HG02623 (cell line): ENCODE measurements around the gene NEK4.

Source experiments
- ATAC-seq: cut with Tn5 transposase; IDR thresholded peaks from one replicate; pipeline ENCODE4 v1.9.1; 2021; ENCODE audit warnings: moderate library complexity; ENCODE audit not compliant: unreplicated experiment

NEK4 gene

DNA sequence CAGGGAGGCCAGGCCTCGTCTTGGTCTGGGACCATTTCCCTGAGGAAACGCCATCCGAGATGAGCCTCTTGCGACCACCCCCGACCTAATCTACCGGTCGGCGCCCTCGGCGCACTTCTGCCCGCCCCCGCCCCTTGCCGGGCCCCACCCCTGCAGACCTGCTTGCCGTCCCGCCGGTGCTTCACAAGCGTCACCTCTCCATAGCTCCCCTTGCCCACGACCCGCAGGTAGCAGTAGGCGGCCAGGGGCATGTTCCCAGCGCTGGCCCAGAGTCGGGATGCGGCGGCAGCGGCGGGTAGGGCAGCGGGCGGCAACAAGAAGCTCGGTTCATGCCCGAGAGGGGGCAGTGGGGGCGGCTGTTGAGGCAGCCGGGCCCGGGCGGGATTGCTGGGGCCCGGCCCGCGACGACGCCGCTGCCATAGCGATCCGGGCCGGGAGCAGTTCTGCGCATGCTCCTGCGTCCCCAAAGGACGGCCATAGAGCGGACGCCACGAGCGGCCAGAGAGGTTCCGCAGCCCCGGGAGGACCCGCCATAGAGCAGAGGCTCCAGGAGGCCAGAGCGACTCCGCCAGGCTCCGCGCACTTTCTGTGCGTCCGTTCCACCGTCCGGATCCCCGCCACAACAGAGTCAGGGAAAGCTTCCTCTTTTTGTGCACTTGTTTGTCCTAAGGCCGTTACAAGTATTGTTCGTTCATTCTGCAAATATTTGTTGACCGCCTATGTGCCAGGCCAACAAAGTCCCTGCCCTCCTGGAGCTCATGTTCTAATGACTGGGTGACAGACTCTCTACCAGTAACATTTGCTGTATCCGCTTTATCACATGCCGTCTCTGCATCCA lies at the start of gene NEK4:
TSS of gene NEK4 (minus strand) at position 445 of the 838 bp plus-strand sequence. CDS start at position 251, 194 bp downstream.
- ATAC-seq: peak; percentile 95

DNA sequence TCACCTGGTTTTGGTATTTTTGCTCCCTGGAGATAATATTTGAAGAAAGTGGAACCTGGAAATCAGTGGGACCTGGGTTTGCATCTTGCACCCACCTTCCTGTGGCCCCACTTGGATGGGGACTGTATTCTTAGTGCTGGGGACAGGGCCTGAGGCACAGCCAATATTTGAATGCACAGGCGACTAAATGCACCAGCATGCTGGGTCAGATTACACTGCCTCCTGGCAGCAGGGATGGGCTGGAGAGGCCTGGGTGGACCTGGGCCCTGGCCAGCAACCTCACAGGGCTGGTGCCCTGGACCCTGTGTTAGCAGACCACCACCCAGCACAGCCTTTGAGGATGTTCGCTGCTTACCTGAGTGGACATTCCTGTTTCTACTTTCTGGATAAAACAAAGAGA lies 49.2 kb upstream of the NEK4 start:
- no peak for ATAC-seq

DNA sequence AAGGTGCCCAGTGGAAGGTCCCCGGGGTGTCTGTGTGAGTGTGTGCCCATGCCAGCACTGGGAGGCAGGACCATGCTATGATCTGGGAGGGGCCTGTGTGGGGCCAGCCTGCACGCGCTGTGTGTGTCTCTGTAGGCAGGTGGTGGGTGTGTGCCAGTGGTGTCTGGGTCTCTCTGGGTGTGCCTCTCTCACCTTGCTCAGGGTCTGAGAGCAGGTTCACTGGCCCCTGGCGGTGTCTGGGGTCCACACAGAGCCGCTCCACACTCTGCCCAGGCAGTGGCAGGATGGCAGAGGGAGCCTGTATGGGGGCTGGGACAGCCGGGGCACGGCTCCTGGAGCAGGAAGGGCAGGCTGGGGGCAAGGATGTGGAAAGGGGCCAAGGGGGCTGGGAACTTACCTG lies 47.1 kb upstream of the NEK4 start:
- no peak for ATAC-seq

DNA sequence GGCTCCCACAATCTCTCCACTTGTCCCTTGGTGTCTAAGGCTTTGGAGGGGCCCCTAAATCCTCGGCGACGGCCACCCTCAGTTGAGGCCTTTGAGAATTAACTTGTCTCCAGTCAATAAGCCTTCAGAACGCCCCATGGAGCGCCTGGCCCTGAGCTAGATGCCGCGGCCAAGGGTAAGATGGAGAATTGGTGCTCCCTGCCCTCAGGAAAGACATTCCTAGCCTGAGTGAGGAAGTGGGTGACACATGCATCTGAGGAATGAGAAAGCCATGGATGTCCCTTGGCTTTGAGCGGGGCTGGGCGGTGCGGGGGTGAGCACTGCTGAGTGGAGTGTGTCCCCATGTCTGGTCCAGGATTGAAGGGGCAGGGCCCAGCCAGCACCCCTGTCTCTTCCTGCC lies 46.5 kb upstream of the NEK4 start:
- ATAC-seq: no peak

DNA sequence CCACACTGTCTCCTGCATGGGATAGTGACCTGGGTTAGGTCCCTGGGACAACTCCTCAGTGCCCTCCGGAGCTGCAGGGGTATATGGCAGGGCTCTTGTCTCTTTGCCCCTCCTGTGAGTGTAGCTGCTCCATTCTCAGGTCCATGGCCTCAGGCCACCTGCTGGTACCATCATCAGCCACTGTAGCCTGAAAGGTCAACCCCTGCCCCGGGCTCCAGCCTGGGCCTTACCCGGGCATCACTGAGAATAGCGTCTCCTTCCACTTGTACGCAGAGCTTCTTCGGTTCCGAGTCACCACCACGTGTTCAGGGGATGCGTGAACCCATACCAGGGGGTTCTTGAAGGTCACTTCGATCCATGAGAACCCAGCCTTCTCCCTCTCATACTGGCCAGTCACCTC lies 45.9 kb upstream of the NEK4 start:
- ATAC-seq: no peak

DNA sequence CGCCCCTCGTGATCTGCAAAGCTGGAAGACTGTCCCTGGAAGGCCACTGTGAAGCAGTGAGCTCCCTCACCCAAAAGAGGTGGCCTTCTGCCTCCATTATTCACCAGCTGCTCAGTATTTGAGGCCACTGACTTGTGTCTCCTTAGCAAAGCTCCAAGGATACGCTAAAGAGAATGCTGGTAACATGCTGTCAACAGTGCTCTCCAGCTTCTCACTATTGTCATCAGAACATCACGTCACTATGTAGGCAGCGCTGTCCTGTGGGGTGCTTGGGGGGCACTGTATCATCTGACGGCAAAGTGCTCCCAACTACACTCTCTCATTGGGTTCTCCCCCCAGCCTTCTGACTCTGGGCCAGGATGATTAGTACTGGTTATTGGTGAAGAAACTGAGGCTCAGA lies 45.5 kb upstream of the NEK4 start:
- ATAC-seq: no peak

DNA sequence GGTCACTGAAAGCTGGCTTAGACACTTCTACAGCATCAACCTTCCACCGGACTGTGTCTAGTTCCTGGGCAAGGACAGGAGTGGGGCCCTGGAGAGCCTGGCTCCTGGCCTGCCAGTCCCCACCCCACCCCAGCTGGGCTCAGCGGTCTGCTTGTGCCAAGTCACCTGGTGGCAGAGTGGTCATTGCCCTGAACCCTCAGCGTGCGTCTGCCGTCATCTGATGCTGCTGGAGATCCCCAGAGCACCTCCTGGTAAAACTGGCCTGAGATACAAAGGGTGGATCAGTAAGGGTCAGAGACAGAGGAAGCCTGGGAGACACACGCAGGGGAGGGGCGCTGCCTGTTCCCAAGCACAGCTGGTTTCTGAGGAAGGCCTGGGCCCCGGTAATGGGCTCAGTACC lies 43.1 kb upstream of the NEK4 start:
- no peak for ATAC-seq

DNA sequence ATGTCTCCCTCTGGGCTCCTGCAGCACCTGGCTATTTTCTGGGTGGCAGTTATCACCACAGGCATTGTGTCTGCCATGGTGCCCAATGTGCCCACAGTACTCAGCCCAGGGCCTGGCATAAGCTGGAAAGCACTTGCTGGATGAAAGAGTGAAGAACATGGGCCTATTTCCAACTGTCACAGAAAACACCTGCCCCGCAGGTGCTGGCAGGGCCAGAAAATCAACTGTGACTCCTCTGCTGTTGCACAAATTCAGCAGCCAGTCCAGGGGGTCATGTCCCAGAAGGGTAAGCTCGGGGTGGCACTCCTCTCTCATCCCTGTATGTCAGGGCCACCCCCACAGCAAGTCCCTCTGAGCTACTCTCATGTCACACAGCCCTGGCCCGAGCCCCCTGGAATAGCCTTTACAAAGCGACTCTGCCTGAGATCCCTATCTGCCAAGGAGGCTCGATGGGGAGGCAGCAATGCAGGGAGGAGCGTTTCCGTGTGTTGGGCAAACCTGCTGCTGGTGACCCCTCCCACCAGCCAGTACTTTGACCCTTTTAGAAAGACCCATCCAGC lies 40.8 kb upstream of the NEK4 start:
- ATAC-seq: no peak

DNA sequence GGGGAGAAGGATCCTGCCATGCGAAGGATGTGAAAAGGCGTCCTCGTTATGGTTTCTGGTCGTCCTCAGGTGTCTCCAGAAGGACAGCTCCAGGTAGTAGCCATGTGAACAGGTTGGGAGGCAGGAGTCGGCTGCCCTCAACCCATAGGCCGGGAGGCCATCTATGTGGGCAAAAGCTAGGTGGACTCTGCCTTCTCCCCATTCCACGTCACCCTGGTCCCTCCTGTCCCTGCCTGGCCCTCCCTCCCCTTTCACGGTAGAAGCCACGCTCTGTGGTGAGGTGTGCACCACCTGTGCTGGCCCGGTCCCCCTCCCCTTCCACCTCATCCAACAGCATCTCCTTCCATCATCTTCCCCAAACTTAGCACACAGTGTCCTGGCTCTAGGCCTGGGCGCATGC lies 40.2 kb upstream of the NEK4 start:
- no peak for ATAC-seq

DNA sequence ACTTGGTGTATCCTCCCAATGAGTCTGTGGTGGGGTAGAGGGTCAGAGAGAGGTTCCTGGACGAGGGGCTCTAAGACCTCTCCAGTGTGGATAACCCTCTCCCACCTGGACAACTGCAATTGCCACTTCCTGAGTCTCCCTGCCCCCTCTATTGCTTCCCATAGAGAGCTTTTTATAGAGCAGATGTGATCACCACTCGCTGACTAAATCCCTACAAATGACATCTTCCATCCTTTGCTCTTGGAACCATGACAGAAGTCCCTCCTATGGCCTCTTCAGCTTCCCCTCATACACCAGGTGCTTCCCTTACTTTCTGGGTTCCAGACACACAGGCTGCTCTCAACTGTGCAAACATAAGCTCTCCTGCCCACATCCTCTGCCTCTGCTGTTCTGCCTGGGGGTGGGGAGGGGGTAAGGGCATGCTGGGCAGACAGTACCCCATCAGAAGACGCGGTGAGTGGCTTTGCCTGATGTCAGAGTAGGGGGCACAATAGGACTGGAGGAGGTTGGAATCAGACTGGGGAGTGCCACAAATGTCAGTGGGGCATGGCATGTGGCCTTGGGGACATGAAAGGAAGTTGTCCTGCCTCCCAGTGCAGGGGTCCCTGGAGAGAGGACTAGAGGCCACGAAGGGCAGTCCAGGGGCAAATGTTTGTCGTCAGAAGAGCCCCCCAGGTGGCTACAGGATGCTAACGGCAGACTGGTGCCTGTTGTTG lies 39.1 kb upstream of the NEK4 start:
- no peak for ATAC-seq

DNA sequence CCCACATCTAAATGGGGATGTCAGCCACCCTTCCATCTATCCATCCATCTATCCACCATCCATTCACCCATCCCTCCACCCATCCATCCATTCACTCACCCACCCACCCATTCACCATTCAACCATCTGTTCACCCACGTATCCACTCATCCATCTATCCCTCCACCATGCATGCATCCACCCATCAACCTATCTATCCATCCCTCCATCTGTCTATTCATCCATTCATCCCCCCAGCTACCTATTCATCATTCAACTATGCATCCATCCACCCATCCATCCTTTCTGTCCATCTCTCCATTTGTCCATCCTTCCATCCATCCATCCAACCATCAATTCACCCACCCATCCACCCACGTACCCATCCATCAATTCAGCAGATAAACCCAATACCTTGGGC lies 38.4 kb upstream of the NEK4 start:
- ATAC-seq: no peak

DNA sequence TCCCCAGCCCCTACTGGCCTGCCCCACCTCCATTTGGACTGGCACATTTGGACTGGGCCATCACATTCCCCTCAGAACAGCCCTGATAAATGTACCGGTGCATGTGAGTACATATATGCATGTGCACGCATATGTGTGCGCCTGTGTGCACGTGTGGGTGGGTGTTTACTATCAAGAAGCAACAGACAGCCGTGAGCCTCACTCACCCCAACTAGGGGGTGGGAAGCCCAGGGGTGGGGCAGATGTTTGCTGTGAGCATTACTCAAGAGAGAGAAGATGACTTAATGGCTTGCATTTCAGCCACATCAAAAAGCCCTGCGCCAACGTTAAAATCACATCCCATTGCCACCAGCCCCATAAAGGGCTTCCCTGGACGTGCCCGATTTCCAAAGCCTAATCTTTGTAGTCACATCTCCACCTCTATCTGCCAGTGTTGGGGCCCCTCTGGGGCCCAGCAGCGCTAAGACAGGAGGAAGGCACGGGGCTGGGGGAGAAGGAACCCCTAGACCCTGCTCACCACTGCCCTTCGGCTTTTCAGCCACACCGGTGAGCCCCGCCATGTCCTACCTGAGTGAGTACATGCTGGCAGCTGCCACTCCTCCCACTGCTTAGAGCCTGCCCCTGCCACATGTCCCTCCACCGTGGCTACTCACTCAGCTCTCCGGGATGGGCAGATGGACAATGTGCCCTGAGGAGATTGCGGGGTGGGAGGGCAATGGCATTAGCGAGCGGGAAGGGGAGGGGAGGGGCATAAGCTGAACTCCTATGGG lies 34.7 kb upstream of the NEK4 start:
- ATAC-seq: no peak

DNA sequence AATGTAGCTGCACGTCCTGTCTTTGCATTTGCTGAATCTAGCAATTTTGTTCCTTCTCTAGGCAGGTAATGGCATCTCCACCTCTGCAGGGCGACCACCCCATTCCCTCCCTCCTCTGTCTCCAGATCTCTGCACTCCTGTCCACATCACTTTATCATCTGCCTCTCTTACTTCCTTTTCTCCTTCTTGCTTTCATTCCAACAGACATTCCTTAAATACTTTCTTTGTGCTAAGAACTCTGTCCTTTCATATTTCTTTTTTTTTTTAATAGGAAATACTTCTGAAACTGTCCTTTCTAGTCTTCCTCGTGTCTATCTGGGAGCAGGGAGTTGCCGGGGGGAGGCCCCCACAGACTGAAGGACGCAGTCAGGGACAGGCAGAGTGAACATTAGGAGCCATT lies 31.1 kb upstream of the NEK4 start:
- ATAC-seq: no peak

DNA sequence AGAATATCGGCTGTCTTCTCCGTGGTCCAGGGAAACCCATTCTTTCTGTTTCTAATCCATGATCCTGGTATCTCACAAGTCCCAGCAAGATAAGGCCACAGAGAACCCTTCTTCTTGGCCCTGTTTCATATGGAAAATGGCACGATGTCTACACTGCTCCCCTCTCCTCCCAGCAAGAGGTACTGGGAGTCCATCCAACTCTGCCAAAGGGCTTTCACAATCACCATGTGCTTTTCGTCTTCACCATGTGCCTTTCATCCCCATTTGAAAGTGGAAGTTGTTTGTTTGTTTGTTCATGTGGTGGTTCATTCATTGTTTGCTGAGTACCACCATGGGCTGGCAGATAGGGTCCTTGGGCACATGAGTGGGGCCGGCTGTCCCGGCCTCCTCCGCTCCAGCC lies 29.3 kb upstream of the NEK4 start:
- ATAC-seq: no peak

DNA sequence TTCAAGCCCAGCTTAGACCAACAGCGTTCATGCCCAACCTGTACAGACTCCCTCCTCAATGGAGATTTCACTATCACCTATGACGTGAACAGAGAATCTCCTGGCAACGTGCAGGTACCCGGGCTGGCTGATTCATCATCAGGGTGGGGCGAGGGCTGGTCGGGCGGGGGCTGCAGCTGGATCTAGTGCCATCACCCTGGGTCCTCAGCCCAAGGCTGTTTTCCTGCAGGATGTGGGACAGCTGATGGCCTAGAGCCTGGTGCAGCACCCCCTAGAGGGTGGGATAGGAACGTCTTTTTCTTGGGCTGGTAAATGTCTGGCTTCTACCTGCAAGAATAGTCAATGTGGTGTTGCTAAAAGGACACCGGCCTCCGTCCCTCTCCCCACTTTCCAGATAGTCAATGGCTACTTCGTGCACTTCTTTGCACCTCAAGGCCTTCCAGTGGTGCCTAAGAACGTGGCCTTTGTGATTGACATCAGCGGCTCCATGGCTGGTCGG lies 28.3 kb upstream of the NEK4 start:
- ATAC-seq: no peak

DNA sequence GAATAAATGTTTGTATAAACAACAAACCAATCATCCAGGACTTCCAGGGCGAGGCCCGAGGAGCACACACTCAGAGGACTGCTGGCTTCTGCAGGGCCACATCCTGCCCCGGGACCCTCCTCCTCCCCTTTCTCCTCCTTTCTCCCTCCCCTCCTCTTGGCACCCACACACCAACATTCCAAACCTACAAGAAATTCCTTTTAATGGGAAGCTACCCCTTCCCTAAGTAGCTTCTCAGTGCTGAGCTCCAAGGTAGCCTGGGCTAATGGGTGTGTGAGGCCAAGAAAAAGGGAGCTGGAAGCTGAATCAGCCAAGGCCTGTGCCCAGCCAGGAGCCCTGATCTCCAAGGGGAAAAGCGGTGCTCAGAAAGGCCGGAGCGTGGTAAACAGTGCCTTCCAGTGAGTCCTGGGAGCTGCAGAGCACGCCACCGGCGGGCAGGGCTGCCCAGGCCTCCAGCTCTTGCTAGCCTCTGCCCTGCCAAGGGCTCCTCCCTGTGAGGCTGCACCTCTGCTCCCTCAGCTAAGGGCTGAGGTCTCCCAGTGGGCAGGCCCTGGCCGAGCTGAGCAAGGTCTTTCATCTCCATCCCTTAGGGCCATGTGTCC lies 27.7 kb upstream of the NEK4 start:
- no peak for ATAC-seq

DNA sequence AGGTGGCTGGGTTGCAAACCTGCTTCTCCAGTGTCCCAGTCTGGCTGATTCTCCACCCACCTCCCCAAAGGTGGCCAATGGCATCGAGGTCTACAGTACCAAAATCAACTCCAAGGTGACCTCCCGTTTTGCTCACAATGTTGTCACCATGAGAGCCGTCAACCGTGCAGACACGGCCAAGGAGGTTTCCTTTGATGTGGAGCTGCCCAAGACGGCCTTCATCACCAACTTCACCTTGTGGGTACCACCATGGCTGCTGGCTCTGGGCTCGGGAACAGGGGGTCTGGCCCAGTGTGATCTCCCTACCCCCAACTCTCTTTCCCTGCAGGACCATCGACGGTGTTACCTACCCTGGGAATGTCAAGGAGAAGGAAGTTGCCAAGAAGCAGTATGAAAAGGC lies 25.7 kb upstream of the NEK4 start:
- ATAC-seq: no peak

DNA sequence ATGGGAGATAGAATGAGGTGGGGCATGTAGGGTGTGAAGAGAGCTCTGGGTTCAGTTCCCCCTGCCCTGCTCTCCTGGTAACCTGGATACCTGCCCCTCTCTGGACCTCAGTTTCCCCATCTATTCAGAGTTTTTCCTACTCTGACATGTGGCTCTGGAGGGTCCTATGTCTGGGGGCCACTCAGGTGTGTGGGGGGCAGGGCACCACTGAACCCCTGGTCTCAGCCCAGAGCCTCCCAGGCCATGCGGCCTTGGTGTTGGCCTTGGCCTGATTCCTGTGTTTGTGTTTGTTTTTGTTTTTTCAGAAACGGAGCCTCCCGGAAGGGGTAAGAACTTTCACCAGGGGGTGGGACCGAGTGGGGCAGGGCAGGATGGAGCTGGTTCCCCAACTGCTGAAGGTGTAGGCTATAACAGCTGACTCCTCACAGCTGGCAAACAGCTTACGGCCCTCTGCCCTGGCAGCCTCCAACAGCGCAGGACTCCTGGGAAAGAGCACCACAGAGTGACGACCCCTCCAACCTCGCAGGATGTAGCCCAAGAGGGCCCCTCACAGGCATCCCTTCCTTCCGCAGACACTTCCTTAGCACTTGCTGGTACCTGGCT lies 24.7 kb upstream of the NEK4 start:
- ATAC-seq: no peak

DNA sequence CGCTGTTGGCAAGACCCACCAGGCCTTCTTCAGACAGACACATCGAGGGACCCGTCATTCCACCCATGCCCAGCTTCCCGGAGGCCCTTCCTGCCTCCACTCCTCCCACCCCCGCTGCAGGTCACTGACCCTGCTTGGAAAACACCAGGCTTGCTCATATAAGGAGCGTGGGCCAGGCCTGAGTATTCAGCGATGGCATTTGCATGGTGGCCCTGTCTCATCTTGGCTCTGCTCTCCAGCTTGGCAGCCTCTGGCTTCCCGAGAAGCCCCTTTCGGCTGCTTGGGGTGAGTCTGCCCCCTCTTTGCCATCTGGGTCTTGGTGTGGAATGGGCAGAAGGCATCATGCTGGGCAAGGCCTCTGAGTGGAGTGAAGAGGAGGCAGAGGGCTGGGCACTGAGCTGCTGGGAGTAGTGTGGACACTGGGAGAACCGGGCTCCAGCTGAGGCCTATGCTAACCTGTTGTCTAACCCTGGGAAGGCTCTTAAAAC lies 23.9 kb upstream of the NEK4 start, which contains the start of gene ITIH3:
TSS of gene ITIH3 (plus strand) at position 185 of the 488 bp plus-strand sequence. CDS start at position 193, 8 bp downstream.
- no peak for ATAC-seq
